ENCODE measurements around the gene CELSR1.

CELSR1 gene

DNA sequence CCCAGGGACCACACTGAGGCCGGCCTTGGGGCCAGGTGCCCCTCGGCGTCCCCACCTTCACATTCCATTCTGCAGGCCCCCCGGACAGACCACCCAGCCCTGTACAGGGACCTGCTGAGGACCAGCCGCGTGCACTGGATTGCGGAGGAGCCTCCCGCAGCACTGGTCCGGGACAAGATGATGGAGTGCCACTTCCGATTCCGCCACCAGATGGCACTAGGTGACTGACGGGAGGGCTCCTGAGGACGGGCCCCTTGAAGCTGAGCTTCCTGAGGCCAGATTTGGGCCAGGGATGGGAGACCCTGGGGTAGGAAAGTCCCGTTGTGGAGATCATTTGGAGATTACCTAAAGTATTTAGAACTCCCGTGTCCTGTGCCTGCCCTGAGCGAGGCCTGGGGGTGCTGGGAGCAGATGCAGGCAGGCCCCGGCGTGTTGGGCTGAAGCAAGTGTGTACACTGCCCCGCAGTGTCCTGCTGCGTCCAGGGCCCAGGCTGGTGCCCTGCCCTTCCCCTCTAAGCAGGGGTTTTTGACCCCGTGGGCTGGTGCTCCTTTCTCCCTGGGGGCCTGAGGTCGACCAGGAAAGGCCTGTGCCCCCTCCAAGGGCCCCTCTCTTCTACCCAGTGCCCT, 181.9 kb downstream of the CELSR1 start:
- H3K4me3 ChIP-seq (ENCODE audit: low read depth, low read length): no peak overlapping the region
- peak; percentile 82; the same call in 1 of the 2 replicates for TF ChIP-seq CTCF (IDR thresholded peaks at IDR 0.05; ENCODE audit: borderline replicate concordance, insufficient read depth, low read depth, low read length)

DNA sequence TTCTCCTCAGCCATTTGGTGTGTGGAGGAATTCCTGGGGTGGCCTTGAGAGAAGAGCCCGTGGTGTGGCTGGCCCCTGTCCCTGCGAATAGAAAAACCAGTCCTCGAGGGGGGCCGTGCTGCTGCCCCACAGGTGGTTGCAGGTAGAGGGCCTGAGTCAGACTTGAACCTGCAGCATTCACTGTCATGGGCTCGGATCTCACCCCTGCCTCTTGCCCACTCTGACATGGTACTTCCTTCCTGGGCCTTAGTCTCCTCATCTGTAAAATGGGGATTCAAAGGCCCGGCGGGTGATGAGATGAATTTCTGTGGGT, 182.5 kb downstream of the CELSR1 start:
- H3K4me3 ChIP-seq (ENCODE audit: low read depth, low read length): no peak overlapping the region
- no peak for TF ChIP-seq CTCF (IDR thresholded peaks at IDR 0.05; ENCODE audit: borderline replicate concordance, insufficient read depth, low read depth, low read length)

GRCh38 chr22:46354176-46354992, 183.0 kb downstream of the CELSR1 start:
- no peak for TF ChIP-seq CTCF (IDR thresholded peaks at IDR 0.05; ENCODE audit: borderline replicate concordance, insufficient read depth, low read depth, low read length)
- H3K4me3 ChIP-seq (ENCODE audit: low read depth, low read length): no peak overlapping the region

GRCh38 chr22:46353483-46354105, 183.8 kb downstream of the CELSR1 start:
- no peak overlapping the region for H3K4me3 ChIP-seq (ENCODE audit: low read depth, low read length)
- no peak for TF ChIP-seq CTCF (IDR thresholded peaks at IDR 0.05; ENCODE audit: borderline replicate concordance, insufficient read depth, low read depth, low read length)

DNA sequence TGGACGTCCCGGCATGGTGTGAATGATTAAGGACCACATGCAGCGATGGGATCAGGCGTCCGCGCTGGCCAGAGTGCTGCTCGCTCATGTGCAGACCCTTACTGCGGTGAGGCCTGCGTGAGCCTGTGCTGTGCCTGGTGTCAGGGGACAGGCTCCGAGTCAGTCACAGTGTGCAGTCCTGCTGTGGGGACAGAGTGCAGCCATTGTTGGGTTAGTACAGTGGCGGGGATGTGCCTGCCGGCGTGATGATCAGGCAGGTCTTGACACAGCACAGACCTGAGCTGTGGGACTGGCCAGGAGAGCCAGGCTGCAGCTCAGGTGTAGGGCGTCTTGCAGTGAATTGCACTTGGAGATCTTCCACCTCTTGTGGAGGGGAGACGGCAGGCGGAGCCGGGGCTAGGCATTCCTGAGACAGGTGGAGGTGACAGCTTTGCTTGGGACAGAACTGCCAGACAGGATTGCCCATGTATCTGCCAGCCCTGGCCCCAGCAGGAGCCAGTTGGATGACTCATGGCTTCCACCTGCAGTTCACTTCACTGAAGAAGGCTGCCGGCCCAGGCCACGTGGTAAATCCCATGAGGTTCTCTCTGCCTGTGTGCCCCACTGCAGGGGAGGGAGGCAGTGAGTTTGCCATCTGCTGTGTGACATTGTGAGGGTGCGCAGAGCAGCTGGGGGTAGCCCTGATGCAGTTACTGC, 184.6 kb downstream of the CELSR1 start:
- no peak overlapping the region for H3K4me3 ChIP-seq (ENCODE audit: low read depth, low read length)
- TF ChIP-seq CTCF (IDR thresholded peaks at IDR 0.05; ENCODE audit: borderline replicate concordance, insufficient read depth, low read depth, low read length): no peak

DNA sequence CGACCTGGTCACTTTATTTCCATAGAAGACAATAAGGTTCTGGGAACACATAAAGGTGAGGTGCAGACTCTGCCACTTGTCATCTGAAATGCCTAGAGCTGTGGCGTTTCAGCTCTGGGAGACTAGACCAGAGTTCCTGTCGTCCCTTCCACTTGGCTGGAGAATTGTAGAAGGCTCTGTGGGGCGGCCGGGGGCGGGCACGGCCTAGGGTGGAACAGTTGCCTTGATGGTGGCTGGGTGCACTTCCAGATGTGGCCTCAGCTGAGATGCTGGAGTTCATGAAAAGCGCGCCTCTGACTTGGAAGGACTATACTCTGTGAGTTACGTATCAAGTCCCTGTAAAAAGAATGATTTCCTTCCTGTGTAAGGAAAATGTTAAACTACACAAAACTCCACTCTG, 185.1 kb downstream of the CELSR1 start:
- H3K4me3 ChIP-seq (ENCODE audit: low read depth, low read length): no peak overlapping the region
- TF ChIP-seq CTCF (IDR thresholded peaks at IDR 0.05; ENCODE audit: borderline replicate concordance, insufficient read depth, low read depth, low read length): no peak
